Activated CD4-positive, alpha-beta T cell treated with anti-CD3 and anti-CD28 coated beads, Interleukin-2, amount 50 U/mL, for 1 hour (primary cell): ENCODE measurements around the gene UTS2R.
"Not testable (repeated sequence)": the region's sequence is repeated elsewhere in the genome, so short reads cannot be mapped to it uniquely, and the experiment has no call there.

Source experiments
- DNase-seq: peaks from one replicate; pipeline ENCODE4 v3.0.0-alpha.2; 2020

Gene UTS2R

DNA sequence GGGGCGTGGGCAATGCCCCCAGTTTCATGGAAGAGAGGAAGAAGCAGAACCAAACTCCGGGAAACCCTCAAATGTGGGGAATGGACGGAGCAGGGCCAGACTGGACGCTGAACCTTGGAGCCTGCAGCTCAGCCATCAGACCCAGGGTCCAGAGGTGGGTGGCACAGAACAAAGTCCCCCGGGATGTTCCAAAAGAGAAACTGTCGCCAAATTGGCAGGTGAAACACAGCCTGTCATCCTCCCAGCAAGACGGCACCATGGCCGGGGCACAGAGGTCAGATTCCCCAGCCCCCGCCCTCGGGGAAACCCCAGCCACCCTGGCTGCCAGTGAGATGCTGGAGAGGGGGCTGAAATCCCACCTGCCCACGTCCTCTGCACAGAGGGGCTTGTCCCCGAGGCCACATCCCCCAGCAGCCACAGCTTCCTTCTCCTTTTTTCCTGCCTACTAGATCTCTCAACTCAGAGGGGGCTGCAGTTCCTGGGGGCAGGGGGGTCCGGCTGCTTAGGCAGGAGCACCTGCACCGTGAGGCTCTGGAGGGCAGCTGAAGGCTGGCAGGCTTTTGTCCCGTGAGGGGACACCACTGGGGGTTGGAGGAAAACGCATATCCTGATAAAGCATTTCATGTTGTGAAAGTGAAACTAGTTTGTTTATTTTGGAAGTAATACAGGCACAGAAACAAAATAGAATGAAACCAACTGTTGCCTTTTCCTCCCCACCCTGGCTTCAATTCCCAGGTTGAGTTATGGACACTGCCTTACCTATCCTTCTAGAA is 36.8 kb upstream of the UTS2R start:
- DNase-seq = no peak

DNA sequence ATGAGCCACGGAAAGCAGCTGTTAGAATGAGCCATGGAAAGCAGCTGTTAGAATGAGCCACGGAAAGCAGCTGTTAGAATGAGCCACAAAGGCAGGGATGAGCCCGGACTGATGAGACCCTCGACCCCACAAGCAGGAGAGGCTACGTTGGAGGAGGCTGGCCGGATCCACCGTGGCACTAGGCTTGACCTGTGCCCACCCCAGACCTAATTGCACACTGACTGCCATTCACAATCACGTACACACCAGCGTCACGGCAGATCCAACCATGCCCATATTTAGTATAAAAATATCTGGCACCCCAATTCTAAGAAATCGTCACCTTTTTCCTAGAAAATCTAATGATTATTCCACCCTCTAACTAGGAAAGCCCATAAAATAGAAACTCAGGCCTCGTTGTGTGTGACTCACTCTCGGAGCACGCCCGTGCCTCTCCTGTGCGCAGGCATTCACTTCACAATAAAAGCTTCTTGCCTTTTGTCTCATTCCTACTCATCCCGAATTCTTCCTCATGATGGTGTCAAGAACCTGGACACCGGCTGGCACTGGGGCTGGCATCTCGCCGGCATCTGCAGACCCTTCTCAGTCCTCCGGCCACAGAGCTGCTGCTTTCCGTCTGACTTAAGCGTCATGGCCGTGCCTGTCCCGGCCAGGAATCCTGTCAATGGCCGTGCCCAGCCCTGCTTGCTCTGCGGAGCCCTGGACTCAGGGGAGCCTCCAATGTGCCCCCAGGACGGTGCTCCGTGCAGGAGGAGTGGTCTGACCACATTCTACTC is 32.5 kb upstream of the UTS2R start:
- DNase-seq = no peak

DNA sequence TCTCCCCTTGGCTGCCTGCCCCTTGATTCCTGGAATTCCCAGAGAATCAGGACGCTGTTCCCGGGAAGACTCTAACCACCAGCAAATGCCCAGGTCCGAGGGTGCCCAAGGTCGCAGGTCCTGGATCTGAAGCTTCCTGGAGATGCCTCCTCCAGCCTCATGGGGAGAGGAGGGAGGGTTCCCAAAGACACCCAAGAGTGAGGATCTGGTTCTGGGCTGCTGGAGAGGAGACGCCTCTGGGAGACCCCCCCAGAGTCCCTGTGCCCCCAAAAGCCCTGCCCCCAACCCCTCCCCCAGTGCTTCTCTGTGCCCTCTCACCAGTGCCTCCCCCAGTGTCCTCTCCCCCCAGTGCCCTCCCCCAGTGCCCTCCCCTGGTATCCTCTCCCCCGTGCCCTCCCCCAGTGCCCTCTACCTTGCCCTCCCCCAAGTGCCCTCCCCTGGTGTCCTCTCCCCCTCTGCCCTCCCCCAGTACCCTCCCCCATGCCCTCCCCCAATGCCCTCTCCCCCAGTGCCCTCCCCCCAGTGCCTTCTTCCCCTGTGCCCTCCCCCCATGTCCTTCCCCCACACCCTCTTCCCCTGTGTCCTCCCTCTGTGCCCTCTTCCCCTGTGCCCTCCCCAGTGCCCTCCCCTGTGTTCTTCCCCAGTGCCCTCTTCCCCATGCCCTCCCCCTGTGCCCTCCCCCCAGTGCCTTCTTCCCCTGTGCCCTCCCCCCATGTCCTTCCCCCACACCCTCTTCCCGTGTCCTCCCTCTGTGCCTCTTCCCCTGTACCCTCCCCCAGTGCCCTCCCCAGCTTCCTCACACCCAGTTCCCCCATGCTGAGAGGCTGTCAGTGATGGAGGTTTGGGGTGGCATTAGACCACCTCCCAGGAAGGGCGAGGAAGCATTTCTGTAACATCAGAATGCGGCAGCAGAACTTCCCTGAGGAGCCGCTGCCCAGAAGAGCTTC is 31.7 kb upstream of the UTS2R start:
- DNase-seq = no peak

DNA sequence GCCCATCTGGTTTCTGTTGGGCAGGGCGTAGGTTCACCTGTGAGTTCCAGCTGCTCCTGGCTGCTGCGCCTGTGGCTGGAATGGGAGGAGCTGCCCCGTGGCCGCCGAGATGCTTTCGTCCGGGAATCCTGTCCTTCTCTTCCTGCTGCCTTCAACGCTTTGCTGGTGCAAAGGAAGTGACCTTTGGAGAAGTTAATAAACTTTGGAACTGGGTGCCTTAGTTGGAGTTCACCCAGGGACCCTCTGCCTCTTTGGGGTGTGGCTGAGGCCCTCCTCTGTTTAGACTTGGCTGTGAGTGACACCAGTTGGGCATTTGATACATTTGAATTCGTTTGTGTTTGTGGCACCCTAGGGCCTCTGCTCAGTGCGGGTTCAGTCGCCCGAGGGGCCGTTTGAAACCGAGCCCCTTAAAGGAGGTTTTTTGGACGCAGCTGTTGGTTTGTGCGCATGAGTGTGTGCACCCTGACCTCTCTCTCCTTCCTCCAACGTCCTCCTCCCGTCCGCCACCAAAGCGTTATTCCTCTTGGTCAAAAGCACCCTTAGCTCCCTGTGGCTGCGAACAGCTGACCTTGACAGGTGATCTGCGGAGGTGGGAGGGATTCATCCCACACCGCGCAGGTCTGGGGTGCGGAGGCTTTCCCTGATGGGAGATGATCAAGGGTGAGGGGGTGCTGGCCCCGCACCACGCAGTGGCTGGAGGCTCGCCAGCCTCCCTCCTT is 29.0 kb upstream of the UTS2R start:
- DNase-seq = no peak

DNA sequence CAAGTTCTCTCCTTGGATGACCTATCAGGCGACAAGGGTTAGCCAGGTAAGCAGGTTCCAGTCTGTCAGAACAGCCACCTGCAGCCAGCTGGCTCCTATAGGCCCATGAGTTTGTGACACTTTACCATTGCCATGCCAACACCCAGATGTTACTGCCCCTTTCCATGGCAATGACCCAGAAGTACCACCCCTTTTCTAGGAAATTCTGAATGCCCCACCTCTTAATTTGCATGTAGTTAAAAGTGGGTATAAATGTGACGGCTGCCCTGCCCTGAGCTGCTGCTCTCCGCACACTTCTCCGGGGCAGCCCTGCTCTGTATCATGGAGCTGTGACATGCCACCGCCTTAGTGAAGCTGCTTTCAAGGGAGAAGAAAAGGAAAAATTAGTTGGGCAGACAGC is 28.0 kb upstream of the UTS2R start:
- no peak for DNase-seq

DNA sequence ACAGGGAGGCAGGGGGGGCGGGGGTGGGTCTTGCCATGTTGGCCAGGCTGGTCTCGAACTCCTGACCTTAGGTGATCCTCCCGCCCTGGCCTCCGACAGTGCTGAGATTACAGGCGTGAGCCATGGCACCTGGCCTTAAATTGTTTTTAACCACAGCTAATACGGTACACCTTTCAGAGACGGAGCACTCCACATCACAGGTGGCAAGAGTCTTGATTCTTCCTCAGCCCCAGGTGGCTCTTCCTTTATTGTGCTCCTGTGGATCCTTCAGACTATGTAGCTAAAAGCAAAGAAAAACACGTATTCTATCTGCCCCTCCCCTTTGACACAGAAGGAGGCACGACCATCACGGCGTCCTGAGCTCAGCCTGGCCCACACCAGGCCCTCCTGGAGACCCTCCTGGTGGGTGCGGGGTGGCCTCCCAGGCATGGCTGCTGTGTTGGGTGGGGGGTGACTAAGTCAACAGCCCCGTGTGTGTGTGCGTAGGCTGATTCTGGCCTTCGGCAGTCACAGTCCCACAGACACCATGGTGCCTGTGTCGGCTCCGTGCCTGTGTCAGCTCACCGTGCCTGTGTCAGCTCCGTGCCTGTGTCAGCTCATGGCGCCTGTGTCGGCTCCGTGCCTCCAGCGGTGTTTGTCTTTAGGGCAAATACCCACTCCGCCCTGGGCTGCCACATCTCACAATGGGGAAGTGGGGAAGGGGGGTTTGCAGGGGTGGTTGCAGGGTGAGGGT is 27.2 kb upstream of the UTS2R start:
- DNase-seq = no peak

DNA sequence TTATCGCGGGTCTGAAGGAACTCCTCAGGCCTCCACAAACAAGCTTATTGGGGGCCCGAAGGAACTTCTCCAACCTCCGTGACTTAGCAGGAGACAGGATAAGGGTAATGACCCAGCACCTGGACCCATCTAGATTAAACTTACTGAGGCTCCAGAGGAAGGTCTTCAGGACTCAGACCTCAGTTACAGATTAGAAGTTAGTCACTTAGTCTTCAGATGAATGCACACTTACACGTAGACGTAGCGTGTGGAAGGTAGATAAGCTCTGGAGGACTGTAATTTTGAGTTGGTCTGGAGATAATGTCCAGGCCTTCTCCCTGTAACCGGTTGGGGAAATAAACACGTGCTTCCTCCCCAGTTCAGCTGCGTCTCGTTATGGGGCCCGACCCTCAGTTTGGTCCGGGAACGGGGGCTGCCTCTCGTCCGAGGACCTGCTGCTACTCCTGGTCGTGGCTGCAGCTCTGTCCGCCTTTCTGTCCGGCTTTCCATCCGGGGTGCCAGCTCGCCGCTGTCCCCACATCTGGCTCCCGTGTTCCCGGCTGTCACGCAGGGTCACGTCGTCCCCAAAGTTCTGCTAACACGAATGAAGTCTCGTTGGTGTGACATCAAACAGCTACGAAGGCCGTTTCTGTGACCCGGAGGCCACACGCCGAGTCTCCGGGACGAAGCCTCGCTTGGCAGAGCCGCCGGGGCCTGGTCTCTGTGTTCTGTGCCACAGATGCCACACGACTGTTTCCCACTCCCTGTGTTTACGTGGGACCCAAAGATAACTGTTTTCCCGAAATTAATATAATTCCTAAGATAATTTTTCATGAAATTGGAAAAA is 26.2 kb upstream of the UTS2R start:
- DNase-seq = no peak

DNA sequence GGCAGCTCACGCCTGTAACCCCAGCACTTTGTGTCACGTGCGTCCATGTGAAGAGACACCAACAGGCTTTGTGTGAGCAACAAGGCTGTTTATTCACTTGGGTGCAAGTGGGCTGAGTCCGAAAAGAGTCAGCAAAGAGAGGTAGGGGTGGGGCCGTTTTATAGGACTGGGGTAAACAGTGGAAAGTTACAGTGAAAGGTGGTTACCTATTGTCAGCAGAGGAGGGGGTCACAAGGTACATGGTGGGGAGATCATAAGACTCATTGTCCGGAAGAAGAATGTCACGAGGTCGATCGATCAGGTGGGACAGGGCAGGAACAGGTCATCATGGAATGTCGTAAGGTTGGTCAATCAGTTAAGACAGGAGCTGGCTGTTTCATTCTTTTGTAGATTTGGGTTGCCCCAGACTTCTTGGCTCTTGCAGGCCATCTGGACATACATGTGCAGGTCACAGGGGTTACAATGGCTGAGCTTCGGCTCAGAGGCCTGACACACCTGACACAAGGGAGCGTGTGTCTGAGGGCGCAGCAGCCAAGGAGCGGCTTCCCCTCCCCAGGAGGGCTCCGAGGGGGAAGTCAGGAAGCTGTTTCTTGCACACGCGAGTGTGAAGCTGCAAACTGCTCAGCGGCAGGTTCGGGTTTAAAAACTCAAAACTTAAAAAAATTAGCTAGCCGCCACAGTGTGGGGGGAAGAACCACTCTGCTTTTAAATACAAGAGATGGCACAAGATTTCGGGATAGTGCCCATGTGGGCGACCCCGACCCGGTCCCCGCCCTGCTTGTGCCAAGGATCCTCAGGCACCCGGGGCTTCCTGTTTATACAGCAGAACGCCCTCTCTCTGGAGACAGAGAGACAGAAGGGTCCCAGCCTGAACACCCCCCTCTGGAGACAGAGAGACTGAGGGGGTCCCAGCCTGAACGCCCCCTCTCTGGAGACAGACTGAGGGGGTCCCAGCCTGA is 24.9 kb upstream of the UTS2R start:
- no peak for DNase-seq

DNA sequence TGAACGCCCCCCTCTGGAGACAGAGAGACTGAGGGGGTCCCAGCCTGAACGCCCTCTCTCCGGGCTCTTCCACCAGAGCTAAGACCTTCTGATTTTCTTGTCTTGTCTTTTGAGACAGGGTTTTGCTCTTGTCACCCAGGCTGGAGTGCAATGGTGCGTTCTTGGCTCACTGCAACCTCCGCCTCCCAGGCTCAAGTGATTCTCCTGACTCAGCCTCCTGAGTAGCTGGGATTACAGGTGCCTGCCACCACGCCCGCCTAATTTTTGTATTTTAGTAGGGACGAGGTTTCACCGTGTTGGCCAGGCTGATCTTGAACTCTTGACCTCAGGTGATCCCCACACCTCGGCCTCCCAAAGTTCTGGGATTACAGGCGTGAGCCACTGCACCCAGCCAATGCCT is 23.6 kb upstream of the UTS2R start:
- not testable (repeated sequence) for DNase-seq

DNA sequence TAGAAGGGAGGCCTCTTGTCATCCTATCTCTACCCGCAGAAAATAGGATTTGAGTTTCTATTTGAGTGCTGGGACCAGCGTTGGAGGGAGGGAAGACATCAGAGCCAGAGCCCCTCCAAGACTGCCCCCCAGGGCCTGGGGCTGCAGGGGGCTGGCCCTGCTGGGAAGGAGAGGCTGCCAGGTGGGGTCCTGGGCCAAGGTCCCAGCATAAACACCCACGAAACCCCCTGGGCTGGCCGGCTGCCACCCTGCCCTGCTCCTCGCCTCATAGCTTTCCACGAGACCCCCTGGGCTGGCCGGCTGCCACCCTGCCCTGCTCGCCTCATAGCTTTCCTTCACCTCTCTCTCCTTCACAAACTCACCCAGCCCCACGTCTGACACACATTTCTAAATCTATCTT is 23.1 kb upstream of the UTS2R start:
- DNase-seq = no peak

DNA sequence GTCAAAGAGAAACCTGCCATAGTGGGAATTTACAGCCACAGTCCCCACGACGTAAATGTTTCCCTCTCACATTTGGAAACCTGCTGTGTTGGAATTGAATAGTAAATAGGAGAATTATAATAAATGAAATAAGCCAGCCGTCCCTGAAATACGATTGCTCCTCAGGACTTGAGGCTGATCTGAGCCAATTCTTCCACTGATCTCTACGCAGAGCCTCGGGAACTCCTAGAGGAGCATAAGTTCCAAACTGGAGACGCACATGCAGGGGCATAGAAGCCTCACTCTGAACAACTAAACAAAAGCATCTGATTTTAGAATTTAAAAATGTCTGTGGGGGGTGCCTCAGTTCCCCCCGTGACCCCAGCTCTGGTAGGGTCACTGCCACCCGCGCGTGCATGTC is 22.7 kb upstream of the UTS2R start:
- DNase-seq = no peak

DNA sequence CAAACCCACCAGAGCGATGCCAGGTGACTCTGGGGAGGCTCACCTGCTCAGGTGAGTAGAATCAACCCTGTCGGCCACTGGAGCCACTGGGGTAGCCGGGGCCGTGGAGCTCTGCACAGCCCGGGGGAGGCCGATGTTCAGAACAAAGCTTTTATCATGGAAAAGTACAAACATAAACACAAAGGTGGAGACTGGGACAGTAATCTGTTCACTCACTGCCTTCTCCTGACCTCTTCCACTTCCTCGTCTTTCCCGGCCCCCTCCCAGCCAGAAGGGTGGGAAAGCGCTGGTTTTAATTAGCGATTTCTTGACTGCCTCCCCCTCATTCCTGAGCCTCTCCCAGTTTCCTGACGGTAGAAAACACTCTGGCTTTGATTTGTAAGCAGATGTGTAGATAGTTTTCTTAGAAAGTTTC is 22.3 kb upstream of the UTS2R start:
- no peak for DNase-seq

DNA sequence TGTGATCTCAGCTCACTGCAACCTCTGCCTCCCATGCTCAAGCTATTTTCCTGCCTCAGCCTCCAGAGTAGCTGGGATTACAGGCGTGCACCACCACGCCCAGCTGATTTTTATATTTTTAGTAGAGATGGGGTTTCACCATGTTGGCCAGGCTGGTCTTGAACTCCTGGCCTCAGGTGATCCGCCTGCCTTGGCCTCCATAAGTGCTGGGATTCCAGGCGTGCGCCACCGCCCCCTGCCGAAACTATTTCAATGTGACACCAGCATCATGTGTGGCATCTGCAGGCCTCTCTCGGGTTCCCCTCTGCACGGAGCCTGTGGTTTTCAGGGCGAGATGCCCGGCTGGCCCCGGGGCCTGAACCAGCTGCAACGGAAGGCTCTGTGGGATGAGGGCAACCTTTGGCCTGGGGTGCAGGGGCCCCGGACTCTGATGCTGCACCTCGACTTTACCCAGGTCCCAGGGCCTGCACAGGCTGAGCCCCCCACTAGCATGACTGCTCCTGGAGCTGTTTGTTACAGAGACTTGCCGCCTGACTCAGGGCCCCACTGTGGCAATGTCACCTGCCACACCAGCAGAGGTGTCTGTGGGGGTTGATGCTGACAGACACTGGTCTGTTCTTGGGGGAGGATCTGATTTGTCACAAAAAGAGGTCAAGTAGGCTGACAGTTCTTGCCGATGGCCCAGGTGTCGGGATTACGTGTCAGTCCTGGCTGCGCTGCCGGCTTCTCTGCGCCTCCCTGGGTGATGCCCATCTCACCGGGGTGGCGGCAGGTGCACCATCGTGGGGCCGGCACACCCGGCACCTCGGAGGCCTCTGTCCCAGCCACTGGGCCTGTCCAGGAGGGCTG is 21.2 kb upstream of the UTS2R start:
- DNase-seq = peak; percentile 38

DNA sequence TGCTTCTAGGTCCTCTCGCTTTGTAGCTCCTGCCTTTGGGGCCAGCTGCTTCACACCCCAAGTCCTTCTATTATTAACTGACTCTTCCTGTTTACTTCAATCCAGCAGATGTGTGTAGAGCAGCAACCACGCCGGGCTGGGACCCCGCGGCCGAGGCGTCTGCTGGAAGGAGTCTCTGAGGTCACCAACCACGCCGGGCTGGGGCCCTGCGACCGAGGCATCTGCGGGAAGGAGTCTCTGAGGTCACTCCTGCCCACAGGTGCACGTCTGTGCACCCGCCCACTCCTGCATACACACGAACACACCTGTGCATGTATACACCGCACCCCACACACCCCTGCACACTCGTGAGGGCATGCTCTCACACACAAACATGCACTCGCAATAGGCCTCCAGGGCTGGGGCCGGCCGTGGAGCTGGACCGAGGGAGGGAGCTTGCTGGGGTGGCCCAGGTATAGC is 20.3 kb upstream of the UTS2R start:
- DNase-seq = no peak

DNA sequence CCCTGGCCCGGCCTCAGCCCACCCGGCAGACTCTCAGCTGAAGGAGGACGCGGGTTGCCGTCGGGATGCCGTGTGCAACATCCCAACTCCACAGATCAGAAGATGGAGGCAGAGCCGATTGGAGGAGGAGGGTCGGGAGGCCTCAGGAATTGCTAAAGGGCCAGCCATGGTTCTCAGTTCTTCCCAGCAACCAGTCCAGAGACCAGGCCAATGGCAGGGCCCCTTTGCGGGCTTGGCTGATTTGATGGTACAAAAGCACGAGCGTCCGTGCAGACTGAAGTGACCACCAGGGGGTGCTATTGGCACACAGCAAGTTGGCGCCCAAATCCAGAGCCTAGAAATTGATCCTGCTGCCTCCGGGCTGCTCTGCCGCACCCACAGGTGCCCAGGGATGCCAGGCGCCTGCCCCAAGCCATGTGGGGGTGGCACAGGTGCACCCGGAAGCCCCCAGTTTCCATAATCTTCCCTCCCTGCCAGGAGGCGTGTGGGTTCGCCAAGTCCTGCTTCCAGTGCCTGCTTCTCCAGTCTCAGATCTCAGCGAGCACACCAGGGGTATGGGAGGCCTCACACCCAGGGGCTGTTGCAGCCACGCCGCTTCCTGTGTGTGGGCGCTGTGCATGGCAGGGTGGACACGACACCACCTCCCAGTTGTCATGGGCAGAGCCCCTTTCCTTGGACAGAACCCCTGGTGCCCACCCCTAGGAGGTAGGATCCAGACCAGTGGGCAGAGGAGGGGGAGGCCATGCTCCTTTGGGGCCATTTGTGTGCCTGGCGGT is 19.7 kb upstream of the UTS2R start:
- DNase-seq = peak; percentile 82

DNA sequence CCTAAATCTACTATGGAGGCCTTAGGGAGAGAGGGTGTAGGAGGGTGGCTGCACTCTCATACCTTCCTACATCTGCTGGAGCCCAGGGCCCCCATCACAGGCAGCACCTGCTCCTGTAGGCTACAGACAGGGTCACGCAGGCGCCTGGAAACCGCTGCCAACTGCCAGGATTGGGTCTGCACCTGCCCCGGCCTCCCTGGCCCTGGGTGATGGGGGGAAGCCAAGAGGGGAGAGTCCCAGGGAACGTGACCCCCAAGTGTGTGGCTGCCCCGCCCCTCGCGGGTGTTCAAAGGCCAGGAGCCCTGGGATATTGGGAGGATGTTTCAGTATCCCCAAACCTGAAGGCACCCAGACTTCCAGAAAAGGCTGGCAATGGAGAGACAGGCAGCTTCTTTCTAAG is 18.1 kb upstream of the UTS2R start:
- DNase-seq = no peak

DNA sequence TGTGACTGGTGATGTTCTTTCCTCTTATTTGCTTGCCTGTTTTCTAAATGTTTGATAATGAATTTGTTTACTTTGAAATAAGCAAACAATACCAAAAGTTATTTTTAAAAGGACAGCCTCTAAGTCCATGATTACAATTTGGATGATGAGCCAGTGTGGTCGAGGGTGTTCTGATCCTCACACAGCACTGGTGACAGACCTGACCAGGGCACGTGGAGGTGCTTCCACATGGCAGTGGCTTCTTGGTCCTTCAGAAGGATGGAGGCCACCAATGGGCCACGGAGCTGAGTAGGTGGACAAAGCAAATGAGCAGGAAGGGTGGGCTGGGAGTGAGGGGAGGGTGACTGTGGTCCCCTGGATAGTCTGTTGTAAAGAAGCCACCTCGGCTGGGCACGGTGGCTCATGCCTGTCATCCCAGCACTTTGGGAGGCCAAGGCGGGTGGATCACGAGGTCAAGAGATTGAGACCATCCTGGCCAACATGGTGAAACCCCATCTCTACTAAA is 16.7 kb upstream of the UTS2R start:
- no peak for DNase-seq
